H1 (cell line): ENCODE data around the gene TENT4A. TPM values are rescaled to one million over a fixed set of nuclear protein-coding genes. Genes with fewer than 3 reads are reported as not detected.

Experiments
- CTCF ChIA-PET: fragments of 300-600 bp; sonication (Branson Sonifier 250); formaldehyde crosslinking; loops from one replicate; lab custom pipeline; 2021; ENCODE audit not compliant: partially characterized antibody; lab: Charles Lee
- POLR2A ChIA-PET: fragments of 300-600 bp; sonication (Branson Sonifier 250); formaldehyde crosslinking; loops from one replicate; lab custom pipeline; 2021; ENCODE audit warnings: inconsistent platforms; ENCODE audit not compliant: partially characterized antibody; lab: Charles Lee
- DNase-seq, 2 experiments: peaks; one replicate each; pipeline versions ENCODE4 v3.0.0 to v3.0.0-alpha.2; 2010 to 2022; ENCODE audit warnings: low spot score in 2 of 2, low read depth in 1 of 2, mixed read lengths in 1 of 2
- FAIRE-seq: peaks from 2 replicates; lab custom pipeline; 2011; peaks lifted over from hg19 to GRCh38; lab: Jason Lieb, UNC
- H2AFZ ChIP-seq: 2 replicates; pipeline ENCODE4 v1.8.1; 2012; ENCODE audit warnings: low read length, inconsistent platforms
- H2AK5ac ChIP-seq: 2 replicates; pipeline ENCODE4 v1.6.1; 2013; ENCODE audit warnings: low read depth, low read length
- H2BK120ac ChIP-seq: replicated peaks from 2 replicates; pipeline ENCODE3; 2013; ENCODE audit warnings: low read depth, low read length, inconsistent platforms
- H2BK12ac ChIP-seq: 2 replicates; pipeline ENCODE4 v1.6.1; 2013; ENCODE audit warnings: low read depth, low read length
- H2BK15ac ChIP-seq: 2 replicates; pipeline ENCODE4 v1.6.1; 2013; ENCODE audit warnings: low read length
- H2BK20ac ChIP-seq: 2 replicates; pipeline ENCODE4 v1.6.1; 2013; ENCODE audit warnings: low read length
- H2BK5ac ChIP-seq: 2 replicates; pipeline ENCODE4 v1.6.1; 2013; ENCODE audit warnings: low read depth, low read length
- H3K14ac ChIP-seq: 2 replicates; pipeline ENCODE4 v1.6.1; 2013; ENCODE audit warnings: inconsistent platforms; ENCODE audit not compliant: insufficient read length
- H3K18ac ChIP-seq: 2 replicates; pipeline ENCODE4 v1.6.1; 2013; ENCODE audit warnings: low read length; ENCODE audit errors: extremely low read depth
- H3K23ac ChIP-seq: 2 replicates; pipeline ENCODE4 v1.6.1; 2013; ENCODE audit warnings: inconsistent platforms; ENCODE audit not compliant: insufficient read length
- H3K23me2 ChIP-seq: 2 replicates; pipeline ENCODE4 v1.6.1; 2013; ENCODE audit warnings: low read depth, low read length
- H3K27ac ChIP-seq: 2 replicates; pipeline ENCODE4 v1.6.1; 2011; ENCODE audit warnings: low read depth, low read length, inconsistent platforms
- H3K27me3 ChIP-seq, 4 experiments: replicated peaks in 1 of 4; 1 replicate in 1 of 4; 2 replicates in 3 of 4; pipeline versions ENCODE4 v1.6.1 to v1.8.1; 2011 to 2013; ENCODE audit warnings: low read length in 3 of 4, mild to moderate bottlenecking in 3 of 4, inconsistent platforms in 2 of 4, mixed read lengths in 2 of 4, moderate library complexity in 1 of 4; ENCODE audit not compliant: control insufficient read depth in 3 of 4, insufficient read depth in 3 of 4; ENCODE audit errors: extremely low read depth in 1 of 4
- H3K36me3 ChIP-seq, 4 experiments: 2 replicates each; pipeline versions ENCODE4 v1.6.1 to v1.8.1; 2011 to 2013; ENCODE audit warnings: mild to moderate bottlenecking in 4 of 4, low read length in 3 of 4, moderate library complexity in 2 of 4, control low read depth in 1 of 4, inconsistent platforms in 1 of 4; ENCODE audit not compliant: insufficient read depth in 4 of 4, control insufficient read depth in 2 of 4
- H3K4ac ChIP-seq: replicated peaks from 2 replicates; pipeline ENCODE3; 2013; ENCODE audit warnings: low read length, low read depth, mixed read lengths, inconsistent platforms; ENCODE audit not compliant: insufficient read length
- H3K4me1 ChIP-seq, 4 experiments: replicated peaks in 1 of 4; 1 replicate in 1 of 4; 2 replicates in 3 of 4; pipeline versions ENCODE4 v1.6.1 to v1.8.1; 2011 to 2013; ENCODE audit warnings: low read length in 3 of 4, inconsistent platforms in 2 of 4, mixed read lengths in 1 of 4; ENCODE audit not compliant: insufficient read depth in 4 of 4, control insufficient read depth in 3 of 4
- H3K4me2 ChIP-seq, 2 experiments: 2 replicates each; pipeline versions ENCODE4 v1.6.1 to v1.8.1; 2011 to 2013; ENCODE audit warnings: low read depth in 2 of 2, low read length in 2 of 2, control low read depth in 1 of 2, inconsistent platforms in 1 of 2, mild to moderate bottlenecking in 1 of 2; ENCODE audit not compliant: insufficient read depth in 1 of 2
- H3K4me3 ChIP-seq, 4 experiments: fragments of 200-600, 300-600 bp in 1 of 4; sonication (generic), shearing (Covaris generic), sonication (Bioruptor Twin) in 1 of 4; 2 replicates each; pipeline versions ENCODE4 v1.5.1 to v1.8.1; 2011 to 2016; ENCODE audit warnings: low read length in 4 of 4, low read depth in 3 of 4, control low read depth in 2 of 4, inconsistent platforms in 2 of 4, mild to moderate bottlenecking in 2 of 4, mixed read lengths in 1 of 4, moderate library complexity in 1 of 4; ENCODE audit not compliant: insufficient read depth in 2 of 4; ENCODE audit errors: extremely low read depth in 1 of 4
- H3K56ac ChIP-seq: replicated peaks from 2 replicates; pipeline ENCODE3; 2013; ENCODE audit warnings: low read depth, mild to moderate bottlenecking, mixed read lengths, low read length, inconsistent platforms; ENCODE audit not compliant: insufficient read length
- H3K79me1 ChIP-seq: 2 replicates; pipeline ENCODE4 v1.6.1; 2013; ENCODE audit warnings: low read depth, low read length, control low read depth
- H3K79me2 ChIP-seq, 2 experiments: 2 replicates each; pipeline versions ENCODE4 v1.6.1 to v1.8.1; 2012 to 2013; ENCODE audit warnings: low read length in 2 of 2, mild to moderate bottlenecking in 2 of 2, inconsistent platforms in 1 of 2; ENCODE audit not compliant: insufficient read depth in 2 of 2, control insufficient read depth in 1 of 2
- H3K9ac ChIP-seq, 4 experiments: replicated peaks in 1 of 4; 1 replicate in 1 of 4; 2 replicates in 3 of 4; pipeline versions ENCODE4 v1.6.1 to v1.8.1; 2011 to 2013; ENCODE audit warnings: low read depth in 3 of 4, low read length in 3 of 4, control low read depth in 2 of 4, mild to moderate bottlenecking in 2 of 4, moderate library complexity in 2 of 4, inconsistent platforms in 1 of 4; ENCODE audit errors: extremely low read depth in 1 of 4
- H3K9me3 ChIP-seq, 2 experiments: 2 replicates each; pipeline versions ENCODE4 v1.6.1 to v1.8.1; 2012 to 2013; ENCODE audit warnings: mild to moderate bottlenecking in 2 of 2, moderate library complexity in 2 of 2, control low read depth in 1 of 2, inconsistent platforms in 1 of 2, low read depth in 1 of 2, low read length in 1 of 2, mixed read lengths in 1 of 2; ENCODE audit not compliant: insufficient read depth in 2 of 2
- H4K20me1 ChIP-seq, 2 experiments: replicated peaks in 1 of 2; 2 replicates each; pipeline versions ENCODE3 to v1.8.1; 2011 to 2013; ENCODE audit warnings: inconsistent platforms in 2 of 2, low read length in 2 of 2, mild to moderate bottlenecking in 1 of 2; ENCODE audit not compliant: insufficient read depth in 2 of 2, control insufficient read depth in 1 of 2
- H4K5ac ChIP-seq: 2 replicates; pipeline ENCODE4 v1.6.1; 2013; ENCODE audit warnings: low read length, low read depth, mixed read lengths, inconsistent platforms; ENCODE audit not compliant: insufficient read length
- H4K8ac ChIP-seq: 2 replicates; pipeline ENCODE4 v1.8.0; 2013; ENCODE audit warnings: mild to moderate bottlenecking, moderate library complexity, low read length, inconsistent platforms; ENCODE audit not compliant: insufficient read depth; ENCODE audit errors: extremely low read depth
- H4K91ac ChIP-seq: replicated peaks from 2 replicates; pipeline ENCODE3; 2013; ENCODE audit warnings: low read length, mixed read lengths, inconsistent platforms; ENCODE audit not compliant: insufficient read length
- BRCA1 ChIP-seq: IDR thresholded peaks from 2 replicates; pipeline ENCODE4 v1.6.1; 2012; ENCODE audit warnings: low read depth, low read length, improper control_type of control experiment
- TBP ChIP-seq: IDR thresholded peaks from 2 replicates; pipeline ENCODE4 v1.6.1; 2011; ENCODE audit warnings: low read depth, low read length, improper control_type of control experiment
- WGBS, 2 experiments: shearing (Covaris generic) in 1 of 2; methylation state at CpG; one replicate each; pipeline versions ENCODE4 v1.1.6 to v1.1.7; 2013 to 2015; ENCODE audit warnings: low lambda C conversion rate in 2 of 2, mixed read lengths in 2 of 2, inconsistent platforms in 1 of 2, low coverage in 1 of 2, missing lambda C conversion rate in 1 of 2; ENCODE audit not compliant: insufficient replicate concordance in 2 of 2, insufficient coverage in 1 of 2, insufficient read length in 1 of 2; ENCODE audit errors: extremely low coverage in 1 of 2, missing lambda C conversion rate in 1 of 2; 5-methylcytosine and 5-hydroxymethylcytosine counted together
- polyA plus RNA-seq, 7 experiments: library from polyadenylated mRNA; depleted of rRNA in 3 of 7; stranded (reverse) in 5 of 7; unstranded in 2 of 7; fragments of >200 nt in 5 of 7; fragments of 200-250 nt in 2 of 7; gene quantifications; 1 replicate in 5 of 7; 2 replicates in 1 of 7; 4 replicates in 1 of 7; pipeline versions ENCODE4 v1.2.1 to v1.2.3, GENCODE V29; 2011 to 2013; ENCODE audit warnings: missing spikeins in 2 of 7, mixed read lengths in 2 of 7
- total RNA-seq: library from RNA; stranded (reverse); fragmentation: NEBNext Ultra II Directional; extraction: Animal tissue kit (Norgen Biotek cat#: 25700); gene quantifications from 2 replicates; pipeline ENCODE4 v1.2.1, GENCODE V29; 2021

Gene TENT4A
- total and polyA plus RNA-seq, 2 of the 8 experiments (the other 6 are each of a cell fraction or from before 2014, with no cell fraction given), result 8.9 to 25.1 TPM

DNA sequence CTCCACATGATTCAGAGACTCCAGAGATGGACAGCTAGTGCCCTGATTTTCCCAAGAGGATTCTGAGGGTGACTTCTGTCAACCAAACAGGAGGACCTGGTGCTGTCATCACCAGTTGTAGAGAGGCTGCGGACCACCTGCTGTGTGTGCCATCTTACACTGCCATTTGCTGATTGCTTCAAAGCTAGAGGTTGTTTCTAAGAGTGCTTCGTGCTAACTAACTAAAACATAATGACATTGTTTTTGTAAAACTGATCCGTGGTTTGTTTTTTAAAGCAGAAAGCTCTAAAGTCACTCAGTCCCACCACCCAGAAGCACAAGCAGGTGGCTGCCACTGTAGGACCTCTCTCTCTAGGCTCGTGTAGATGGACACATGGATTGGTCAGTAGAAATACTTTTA is 12.2 kb downstream of the TENT4A start:
- peaks cover 11 to 96% of the 10 kb centered on the region in 2 experiments; a peak in 3 of 4 replicates for H3K79me2 ChIP-seq
- CTCF ChIA-PET, result interaction anchor here (0.8 to 4.1 kb wide), 4 partner anchors 14 to 41 kb away, joined by 3 to 25 read pairs (median 4); no protein-coding TSS in a partner anchor
- TF ChIP-seq TBP, result no peak
- TF ChIP-seq BRCA1, result no peak

More for the DNA sequence above, 12.2 kb downstream of the TENT4A start:
- no peak overlapping the region for H4K8ac ChIP-seq
- no peaks in the 10 kb centered on the region for H3K9me3 ChIP-seq
- DNase-seq, result no peak
- H3K79me1 ChIP-seq, result peaks cover 38% of the 10 kb centered on the region
- peaks cover 35 to 62% of the 10 kb centered on the region in 2 experiments for H4K20me1 ChIP-seq
- H3K27me3 ChIP-seq, result no peaks in the 10 kb centered on the region
- H3K9ac ChIP-seq, result no peak overlapping the region
- H3K14ac ChIP-seq, result no peak overlapping the region
- H2BK20ac ChIP-seq, result no peak overlapping the region
- H2AFZ ChIP-seq, result no peak overlapping the region
- no peak overlapping the region for H2BK5ac ChIP-seq
- H2BK12ac ChIP-seq, result no peak overlapping the region
- H3K4me2 ChIP-seq, result no peak overlapping the region
- H3K18ac ChIP-seq, result no peak overlapping the region
- no peak overlapping the region for H3K4ac ChIP-seq
- H3K36me3 ChIP-seq, result no peaks in the 10 kb centered on the region
- FAIRE-seq, result no peak
- no peak overlapping the region for H2BK120ac ChIP-seq
- H3K23me2 ChIP-seq, result no peaks in the 10 kb centered on the region
- no peak overlapping the region for H4K5ac ChIP-seq
- no peak overlapping the region for H4K91ac ChIP-seq
- H2BK15ac ChIP-seq, result no peak overlapping the region
- no peak overlapping the region for H3K56ac ChIP-seq
- H3K4me1 ChIP-seq, result peaks cover 3 to 16% (median 9%) of the 10 kb centered on the region in 4 experiments
- no peak overlapping the region for H3K23ac ChIP-seq
- H3K4me3 ChIP-seq, result no peak overlapping the region
- 89% methylated on average over 4 of the region's 4 CpGs; no CpG with 5 or more reads in 1 of the 2 experiments for WGBS, 2 experiments
- no peak overlapping the region for H2AK5ac ChIP-seq
- no peak overlapping the region for H3K27ac ChIP-seq
- POLR2A ChIA-PET, result interaction anchor here (0.9 kb wide), 1 partner anchor 93 kb away, joined by 3 read pairs; the partner anchor contains the start of genes NSUN2 and SRD5A1
